Neural progenitor cell (in vitro differentiated cells): Measurements from ENCODE around the gene TMCC1. TPM values are rescaled to one million over a fixed set of nuclear protein-coding genes. Genes with fewer than 3 reads are reported as not detected.

Experiments
- DNase-seq: peaks from one replicate; pipeline ENCODE4 v3.0.0-alpha.2; 2016; ENCODE audit warnings: low spot score
- H2AFZ ChIP-seq: fragments of 200-600 bp; sonication (generic); replicated peaks from 2 replicates; pipeline ENCODE4 v1.6.1; 2016; ENCODE audit warnings: antibody characterized with exemption
- H3F3A ChIP-seq: fragments of 200-600 bp; sonication (generic); 2 replicates; pipeline ENCODE4 v1.6.1; 2016; ENCODE audit warnings: antibody characterized with exemption, low read depth
- H3K27ac ChIP-seq: fragments of 200-600 bp; sonication (generic); 2 replicates; pipeline ENCODE4 v1.5.1; 2016; ENCODE audit warnings: mild to moderate bottlenecking
- H3K27me3 ChIP-seq: fragments of 200-600 bp; sonication (generic); 2 replicates; pipeline ENCODE4 v1.6.1; 2016; ENCODE audit warnings: mild to moderate bottlenecking, moderate library complexity
- H3K36me3 ChIP-seq: fragments of 200-600 bp; sonication (generic); 2 replicates; pipeline ENCODE4 v1.5.1; 2016
- H3K4me1 ChIP-seq: fragments of 200-600 bp; sonication (generic); 2 replicates; pipeline ENCODE4 v1.6.1; 2016; ENCODE audit warnings: mixed run types
- H3K4me2 ChIP-seq: fragments of 200-600 bp; sonication (generic); 2 replicates; pipeline ENCODE4 v1.6.1; 2016
- H3K4me3 ChIP-seq: fragments of 200-600 bp; sonication (generic); 2 replicates; pipeline ENCODE4 v1.5.1; 2016
- H3K79me2 ChIP-seq: fragments of 200-600 bp; sonication (generic); 2 replicates; pipeline ENCODE4 v1.6.1; 2016; ENCODE audit warnings: low read depth
- H3K9ac ChIP-seq: fragments of 200-600 bp; sonication (generic); 2 replicates; pipeline ENCODE4 v1.6.1; 2016
- H3K9me3 ChIP-seq: fragments of 200-600 bp; sonication (generic); 2 replicates; pipeline ENCODE4 v1.5.1; 2016; ENCODE audit warnings: low read depth
- H4K20me1 ChIP-seq: fragments of 200-600 bp; sonication (generic); 2 replicates; pipeline ENCODE4 v1.6.1; 2016; ENCODE audit warnings: low read depth
- H3K27ac Mint-ChIP-seq: 3 replicates; pipeline ENCODE4 v1.8.0; 2021; ENCODE audit warnings: mixed read lengths
- H3K27me3 Mint-ChIP-seq: 2 replicates; pipeline ENCODE4 v1.8.0; 2022; ENCODE audit warnings: low read depth, mild to moderate bottlenecking, inconsistent platforms, moderate library complexity, mixed read lengths; ENCODE audit not compliant: insufficient read depth
- H3K36me3 Mint-ChIP-seq: 3 replicates; pipeline ENCODE4 v1.8.0; 2021; ENCODE audit warnings: mixed read lengths
- H3K4me1 Mint-ChIP-seq: 3 replicates; pipeline ENCODE4 v1.8.0; 2021; ENCODE audit warnings: mixed read lengths
- H3K4me3 Mint-ChIP-seq: 3 replicates; pipeline ENCODE4 v1.8.0; 2021; ENCODE audit warnings: mild to moderate bottlenecking, moderate library complexity, mixed read lengths
- H3K9me3 Mint-ChIP-seq: 3 replicates; pipeline ENCODE4 v1.8.0; 2020; ENCODE audit warnings: mixed read lengths
- EZH2 ChIP-seq: fragments of 200-600 bp; sonication (generic); IDR thresholded peaks from 2 replicates; pipeline ENCODE4 v1.6.1; 2017; ENCODE audit warnings: antibody characterized with exemption, mild to moderate bottlenecking, moderate library complexity
- EZH2phosphoT487 ChIP-seq: fragments of 200-600 bp; sonication (generic); IDR thresholded peaks from 2 replicates; pipeline ENCODE4 v1.6.1; 2017; ENCODE audit warnings: antibody characterized with exemption
- total RNA-seq: library from RNA; depleted of rRNA; stranded (reverse); fragments of >200 nt; gene quantifications from 2 replicates; pipeline ENCODE4 v1.2.3, GENCODE V29; 2015; ENCODE audit warnings: low replicate concordance
- TF ChIP-seq, protein P1 (sequence below): fragments of 200-600 bp; sonication (generic); IDR thresholded peaks from 2 replicates; pipeline ENCODE4 v1.5.1; 2017; ENCODE audit warnings: antibody characterized with exemption, mild to moderate bottlenecking

TMCC1 gene
- total RNA-seq, 1 donor from 2014 or later = 29.8 TPM

DNA sequence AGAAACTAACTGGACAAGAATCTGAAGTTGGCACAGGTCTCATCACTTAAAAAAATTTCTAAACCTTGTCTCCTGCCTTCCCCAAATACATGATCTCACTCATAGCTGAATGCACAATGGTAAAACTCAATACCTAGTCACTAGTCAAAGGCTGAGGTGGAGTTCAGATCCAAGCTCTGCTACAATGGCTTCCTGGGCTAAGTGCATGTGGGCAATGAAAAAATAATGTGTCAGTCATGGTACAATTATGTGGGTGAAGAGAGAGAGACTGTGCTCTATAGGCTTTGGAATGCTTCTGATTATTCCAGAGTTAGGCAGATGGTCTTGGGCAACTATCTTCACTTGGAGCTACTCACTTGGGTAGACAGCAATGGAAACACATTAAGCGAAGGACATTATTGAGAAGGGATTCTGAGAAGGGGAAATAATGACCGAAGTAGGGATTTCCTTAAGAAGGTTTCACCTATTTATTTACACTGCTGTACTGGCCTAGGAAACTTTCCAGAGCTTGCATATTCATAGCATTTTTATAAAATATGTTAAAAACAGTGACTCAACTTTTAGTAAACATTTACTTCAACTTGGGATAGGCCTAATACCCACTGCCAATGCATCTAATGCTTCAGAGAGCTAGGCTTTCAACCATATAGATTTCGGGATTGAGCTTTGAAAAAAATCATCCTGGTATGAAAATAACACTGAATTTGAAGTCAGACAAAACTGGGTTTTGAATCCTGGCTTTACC lies 228.3 kb downstream of the TMCC1 start:
- Histone ChIP-seq H3F3A (peaks cover 37% of the 10 kb centered on the region), H3K9ac (no peak overlapping the region), H4K20me1 (peaks cover 26% of the 10 kb centered on the region), H3K27ac (peak overlapping the region; percentile 90), H3K9me3 (no peaks in the 10 kb centered on the region), H2AFZ (no peak overlapping the region), H3K27me3 (no peaks in the 10 kb centered on the region), H3K4me2 (peak overlapping the region; percentile 63), H3K4me3 (no peak overlapping the region), H3K4me1 (peaks cover 36% of the 10 kb centered on the region), H3K36me3 (peaks cover 6% of the 10 kb centered on the region), H3K79me2 (peaks cover 98% of the 10 kb centered on the region)
- Mint-ChIP-seq H3K27me3 (no peaks in the 10 kb centered on the region), H3K36me3 (peaks cover 18% of the 10 kb centered on the region), H3K27ac (no peak overlapping the region), H3K4me3 (no peak overlapping the region), H3K9me3 (no peaks in the 10 kb centered on the region), H3K4me1 (peaks cover 23% of the 10 kb centered on the region)
- no peak for DNase-seq
- TF ChIP-seq EZH2phosphoT487 (no peak), EZH2 (no peak)
- TF ChIP-seq, protein P1, sequence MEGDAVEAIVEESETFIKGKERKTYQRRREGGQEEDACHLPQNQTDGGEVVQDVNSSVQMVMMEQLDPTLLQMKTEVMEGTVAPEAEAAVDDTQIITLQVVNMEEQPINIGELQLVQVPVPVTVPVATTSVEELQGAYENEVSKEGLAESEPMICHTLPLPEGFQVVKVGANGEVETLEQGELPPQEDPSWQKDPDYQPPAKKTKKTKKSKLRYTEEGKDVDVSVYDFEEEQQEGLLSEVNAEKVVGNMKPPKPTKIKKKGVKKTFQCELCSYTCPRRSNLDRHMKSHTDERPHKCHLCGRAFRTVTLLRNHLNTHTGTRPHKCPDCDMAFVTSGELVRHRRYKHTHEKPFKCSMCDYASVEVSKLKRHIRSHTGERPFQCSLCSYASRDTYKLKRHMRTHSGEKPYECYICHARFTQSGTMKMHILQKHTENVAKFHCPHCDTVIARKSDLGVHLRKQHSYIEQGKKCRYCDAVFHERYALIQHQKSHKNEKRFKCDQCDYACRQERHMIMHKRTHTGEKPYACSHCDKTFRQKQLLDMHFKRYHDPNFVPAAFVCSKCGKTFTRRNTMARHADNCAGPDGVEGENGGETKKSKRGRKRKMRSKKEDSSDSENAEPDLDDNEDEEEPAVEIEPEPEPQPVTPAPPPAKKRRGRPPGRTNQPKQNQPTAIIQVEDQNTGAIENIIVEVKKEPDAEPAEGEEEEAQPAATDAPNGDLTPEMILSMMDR = no peak

DNA sequence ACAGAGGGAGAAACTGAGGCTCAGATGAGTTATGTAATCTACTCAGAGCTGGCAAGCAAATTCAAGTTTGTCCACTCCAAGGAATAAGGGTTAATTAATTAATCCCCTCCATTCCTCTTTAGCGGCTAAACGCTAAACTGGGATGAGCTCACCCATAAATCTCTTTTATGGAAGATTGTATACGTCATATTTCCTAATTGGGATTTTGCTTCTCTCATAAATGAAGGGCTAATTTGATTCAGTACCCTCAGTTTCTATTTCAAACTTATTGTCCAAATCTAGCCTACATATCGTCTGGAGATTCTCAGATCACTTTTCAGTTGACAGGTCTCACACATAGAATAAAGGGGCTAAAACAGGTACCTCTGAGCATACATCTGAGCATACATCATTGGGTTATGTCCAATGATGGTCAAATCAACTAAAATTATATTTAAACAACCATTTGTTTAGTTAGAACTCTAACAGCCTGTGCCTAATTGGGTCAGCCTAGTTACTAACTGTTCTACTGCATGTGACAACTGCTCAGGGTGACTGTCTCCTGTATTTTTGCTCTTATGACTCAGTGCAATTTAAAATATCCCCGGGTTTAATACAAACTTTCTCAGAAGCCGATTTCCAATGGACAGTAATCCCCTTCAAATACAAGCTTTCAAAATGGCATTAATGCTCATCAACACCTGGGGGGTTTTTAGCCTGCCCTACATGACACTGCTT lies 229.4 kb downstream of the TMCC1 start:
- Mint-ChIP-seq H3K9me3 (no peaks in the 10 kb centered on the region), H3K27me3 (no peaks in the 10 kb centered on the region), H3K4me1 (peaks cover 23% of the 10 kb centered on the region), H3K4me3 (no peak overlapping the region), H3K36me3 (peaks cover 14% of the 10 kb centered on the region), H3K27ac (no peak overlapping the region)
- Histone ChIP-seq H3K9me3 (no peaks in the 10 kb centered on the region), H4K20me1 (peaks cover 26% of the 10 kb centered on the region), H3K9ac (no peak overlapping the region), H3K36me3 (no peaks in the 10 kb centered on the region), H3K27ac (peak overlapping the region; percentile 90), H3K4me2 (peak overlapping the region; percentile 63), H2AFZ (no peak overlapping the region), H3K4me3 (no peak overlapping the region), H3F3A (peaks cover 37% of the 10 kb centered on the region), H3K79me2 (peaks cover 98% of the 10 kb centered on the region), H3K4me1 (peaks cover 36% of the 10 kb centered on the region), H3K27me3 (no peaks in the 10 kb centered on the region)
- peak; percentile 15 for DNase-seq
- TF ChIP-seq EZH2phosphoT487 (no peak), EZH2 (no peak)
- TF ChIP-seq, protein P1 = no peak

DNA sequence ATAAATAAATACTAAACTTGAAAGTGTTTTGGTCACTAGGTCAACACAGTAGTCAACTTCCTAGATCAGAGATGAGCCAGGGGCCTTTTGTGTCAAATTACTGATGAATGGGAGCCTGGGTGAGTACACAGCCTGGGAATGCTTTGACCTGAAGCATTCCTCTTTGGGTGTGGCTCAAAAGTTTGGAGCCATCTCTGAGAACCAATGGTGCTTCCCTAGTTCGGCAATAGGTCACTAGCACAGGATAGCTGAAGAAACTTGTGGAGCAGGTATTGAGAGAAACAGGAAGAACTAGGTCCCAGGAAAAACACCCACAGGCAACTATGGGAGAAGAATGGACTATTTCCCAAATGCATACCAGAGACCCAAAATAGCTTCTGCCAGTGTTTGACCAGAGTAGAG lies 230.5 kb downstream of the TMCC1 start:
- H3K27me3 ChIP-seq = no peaks in the 10 kb centered on the region
- peak; percentile 11 for DNase-seq
- no peaks in the 10 kb centered on the region for H3K9me3 ChIP-seq
- H3K36me3 ChIP-seq = no peaks in the 10 kb centered on the region
- no peak overlapping the region for H3K4me3 ChIP-seq
- H3K4me1 ChIP-seq = peaks cover 40% of the 10 kb centered on the region
- peaks cover 26% of the 10 kb centered on the region for H4K20me1 ChIP-seq
- Mint-ChIP-seq H3K36me3 (peaks cover 11% of the 10 kb centered on the region), H3K4me1 (peaks cover 30% of the 10 kb centered on the region), H3K9me3 (no peaks in the 10 kb centered on the region), H3K4me3 (no peak overlapping the region), H3K27ac (no peak overlapping the region), H3K27me3 (no peaks in the 10 kb centered on the region)
- peaks cover 95% of the 10 kb centered on the region for H3K79me2 ChIP-seq
- H2AFZ ChIP-seq = no peak overlapping the region
- H3K27ac ChIP-seq = peak overlapping the region; percentile 57
- peak overlapping the region; percentile 63 for H3K4me2 ChIP-seq
- H3K9ac ChIP-seq = no peak overlapping the region
- TF ChIP-seq EZH2 = no peak
- TF ChIP-seq, protein P1 = no peak
- TF ChIP-seq EZH2phosphoT487 = no peak
- peaks cover 37% of the 10 kb centered on the region for H3F3A ChIP-seq
